WERI-Rb-1 (cell line): ENCODE measurements around the gene ASIC3.

Source experiments
- DNase-seq: peaks from one replicate; pipeline ENCODE4 v3.0.0-alpha.2; 2020
- H3K27ac ChIP-seq: fragments of 250-450 bp; sonication (Bioruptor Pico); 2 replicates; pipeline ENCODE4 v1.5.1; 2020; ENCODE audit warnings: mild to moderate bottlenecking, moderate library complexity
- H3K27me3 ChIP-seq: fragments of 250-450 bp; sonication (Bioruptor Pico); 2 replicates; pipeline ENCODE4 v1.5.1; 2021; ENCODE audit warnings: mild to moderate bottlenecking, low read depth, moderate library complexity; ENCODE audit not compliant: insufficient read depth, severe bottlenecking
- H3K36me3 ChIP-seq: fragments of 250-450 bp; sonication (Bioruptor Pico); 2 replicates; pipeline ENCODE4 v1.5.1; 2020; ENCODE audit warnings: mild to moderate bottlenecking, moderate library complexity
- H3K4me3 ChIP-seq: 2 replicates; pipeline ENCODE4 v1.5.1; 2011; ENCODE audit warnings: low read depth, mild to moderate bottlenecking, control low read depth, low read length
- H3K9me3 ChIP-seq: fragments of 250-450 bp; sonication (Bioruptor Pico); 2 replicates; pipeline ENCODE4 v1.5.1; 2021; ENCODE audit warnings: mild to moderate bottlenecking, moderate library complexity; ENCODE audit not compliant: severe bottlenecking
- TF ChIP-seq, protein P1 (sequence below): IDR thresholded peaks from 2 replicates; pipeline ENCODE4 v1.5.1; 2011; ENCODE audit warnings: low read depth, mild to moderate bottlenecking, control low read depth, inconsistent platforms, low read length

ASIC3 gene

GRCh38 chr7:151012031-151012692, 36.2 kb upstream of the ASIC3 start:
- Histone ChIP-seq H3K9me3 (no peaks in the 10 kb centered on the region), H3K4me3 (no peak overlapping the region), H3K27me3 (no peaks in the 10 kb centered on the region), H3K27ac (peak overlapping the region; percentile 25; the same call in 1 of the 2 replicates), H3K36me3 (no peaks in the 10 kb centered on the region)
- TF ChIP-seq, protein P1, sequence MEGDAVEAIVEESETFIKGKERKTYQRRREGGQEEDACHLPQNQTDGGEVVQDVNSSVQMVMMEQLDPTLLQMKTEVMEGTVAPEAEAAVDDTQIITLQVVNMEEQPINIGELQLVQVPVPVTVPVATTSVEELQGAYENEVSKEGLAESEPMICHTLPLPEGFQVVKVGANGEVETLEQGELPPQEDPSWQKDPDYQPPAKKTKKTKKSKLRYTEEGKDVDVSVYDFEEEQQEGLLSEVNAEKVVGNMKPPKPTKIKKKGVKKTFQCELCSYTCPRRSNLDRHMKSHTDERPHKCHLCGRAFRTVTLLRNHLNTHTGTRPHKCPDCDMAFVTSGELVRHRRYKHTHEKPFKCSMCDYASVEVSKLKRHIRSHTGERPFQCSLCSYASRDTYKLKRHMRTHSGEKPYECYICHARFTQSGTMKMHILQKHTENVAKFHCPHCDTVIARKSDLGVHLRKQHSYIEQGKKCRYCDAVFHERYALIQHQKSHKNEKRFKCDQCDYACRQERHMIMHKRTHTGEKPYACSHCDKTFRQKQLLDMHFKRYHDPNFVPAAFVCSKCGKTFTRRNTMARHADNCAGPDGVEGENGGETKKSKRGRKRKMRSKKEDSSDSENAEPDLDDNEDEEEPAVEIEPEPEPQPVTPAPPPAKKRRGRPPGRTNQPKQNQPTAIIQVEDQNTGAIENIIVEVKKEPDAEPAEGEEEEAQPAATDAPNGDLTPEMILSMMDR, result no peak
- DNase-seq, result no peak

DNA sequence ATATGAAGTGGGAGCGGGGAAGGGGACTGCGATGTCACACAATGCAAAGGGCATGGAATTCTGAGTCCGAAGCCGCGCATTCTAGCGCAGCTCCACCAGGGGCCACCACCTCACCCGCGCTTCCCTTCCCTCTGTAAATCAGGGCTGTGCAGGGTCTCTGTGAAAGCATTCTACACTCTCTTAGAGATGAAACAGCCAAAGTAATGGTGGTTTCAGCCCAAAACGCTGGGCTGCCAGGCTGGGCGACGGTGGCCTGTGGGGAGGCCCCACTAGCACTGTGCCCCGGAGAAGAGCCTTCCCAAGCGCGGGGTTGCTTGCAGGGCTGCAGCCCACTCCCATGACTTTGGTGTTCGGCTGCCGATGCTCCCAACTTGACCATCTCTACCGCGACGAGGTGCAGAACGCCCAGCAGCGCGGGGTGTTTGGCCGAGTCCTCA, 35.4 kb upstream of the ASIC3 start:
- Histone ChIP-seq H3K36me3 (no peaks in the 10 kb centered on the region), H3K27me3 (no peaks in the 10 kb centered on the region), H3K9me3 (no peaks in the 10 kb centered on the region), H3K4me3 (no peak overlapping the region), H3K27ac (peak overlapping the region; percentile 25; the same call in 1 of the 2 replicates)
- TF ChIP-seq, protein P1, result peak; percentile 89
- DNase-seq, result peak; percentile 68

DNA sequence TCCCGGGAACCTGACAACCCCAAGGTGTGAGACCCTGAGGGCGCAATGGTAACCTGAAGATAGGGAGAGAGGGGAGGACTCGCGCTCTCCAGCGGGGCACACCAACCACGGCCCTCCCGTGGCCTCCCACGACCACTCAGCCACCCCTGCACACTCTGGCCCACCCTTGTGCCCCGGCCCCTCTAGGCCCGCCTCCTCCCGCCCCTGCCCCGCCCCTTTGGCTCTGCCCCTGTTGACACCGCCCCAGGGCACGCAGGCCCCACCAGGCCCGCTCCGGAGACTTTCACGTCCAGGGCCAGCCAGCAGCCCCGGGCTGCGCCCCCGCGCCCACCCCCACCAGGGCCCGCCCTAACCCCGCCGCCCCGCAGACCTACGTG, 35.0 kb upstream of the ASIC3 start:
- no peak overlapping the region for H3K4me3 ChIP-seq
- TF ChIP-seq, protein P1, result no peak
- no peaks in the 10 kb centered on the region for H3K9me3 ChIP-seq
- H3K36me3 ChIP-seq, result no peaks in the 10 kb centered on the region
- no peak overlapping the region for H3K27ac ChIP-seq
- no peaks in the 10 kb centered on the region for H3K27me3 ChIP-seq
- no peak for DNase-seq

- TF ChIP-seq, protein P1, result no peak
- Histone ChIP-seq H3K36me3 (no peaks in the 10 kb centered on the region), H3K27ac (no peak overlapping the region), H3K27me3 (no peaks in the 10 kb centered on the region), H3K4me3 (no peak overlapping the region), H3K9me3 (no peaks in the 10 kb centered on the region)
- DNase-seq, result no peak
Measured at GRCh38 chr7:151013733-151014497, 34.4 kb upstream of the ASIC3 start.

GRCh38 chr7:151014950-151015349, 33.4 kb upstream of the ASIC3 start:
- H3K27ac ChIP-seq, result no peak overlapping the region
- H3K9me3 ChIP-seq, result no peaks in the 10 kb centered on the region
- H3K36me3 ChIP-seq, result no peaks in the 10 kb centered on the region
- no peaks in the 10 kb centered on the region for H3K27me3 ChIP-seq
- H3K4me3 ChIP-seq, result no peak overlapping the region
- DNase-seq, result no peak
- TF ChIP-seq, protein P1, result no peak
